OCI-M2 (cell line): ENCODE results near the gene APEX2.
"Not testable (repeated sequence)": the region's sequence is repeated elsewhere in the genome, so short reads cannot be mapped to it uniquely, and the experiment has no call there.

Experiments used
- DNase-seq: peaks from one replicate; lab custom pipeline; 2025; ENCODE audit not compliant: unreplicated experiment; lab: John Stamatoyannopoulos, UW

Gene APEX2

DNA sequence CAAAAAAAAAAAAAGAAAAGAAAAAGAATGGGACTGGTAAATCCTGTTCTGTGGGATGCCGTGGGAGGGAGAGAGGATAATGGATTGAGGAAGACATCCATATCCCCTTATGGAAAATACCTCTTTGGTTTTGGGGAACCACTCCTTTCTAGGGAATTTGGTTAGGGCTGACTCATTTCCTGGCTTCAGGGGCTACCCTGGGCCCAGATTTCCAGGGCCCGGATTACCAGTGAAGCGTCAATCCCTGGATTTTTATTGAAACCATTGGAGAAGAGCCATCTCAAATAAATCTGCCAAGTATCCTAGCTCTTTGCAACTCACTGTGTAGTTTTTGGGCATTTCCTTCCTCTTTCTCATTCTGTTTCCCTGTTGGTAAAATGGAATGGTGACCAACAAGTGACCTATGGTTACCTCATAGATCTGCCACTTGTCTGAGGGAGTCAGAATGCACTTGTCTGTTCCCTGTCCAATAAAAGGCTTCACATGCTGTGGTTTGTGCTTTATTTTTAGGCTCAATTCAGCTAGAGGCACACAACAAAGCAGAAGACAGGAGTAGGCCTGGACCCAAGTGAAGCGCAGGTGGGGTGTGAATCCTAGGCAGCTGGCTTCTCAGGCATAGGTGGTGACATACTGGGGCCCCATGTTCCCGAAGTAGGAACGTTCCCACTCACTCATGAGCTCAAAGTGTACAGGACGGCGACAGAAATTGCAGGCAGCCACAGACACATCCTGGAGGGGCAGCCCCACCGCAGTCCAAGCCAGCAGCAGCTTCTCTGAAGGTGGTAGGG lies 8.6 kb downstream of the APEX2 start:
- DNase-seq: no peak

DNA sequence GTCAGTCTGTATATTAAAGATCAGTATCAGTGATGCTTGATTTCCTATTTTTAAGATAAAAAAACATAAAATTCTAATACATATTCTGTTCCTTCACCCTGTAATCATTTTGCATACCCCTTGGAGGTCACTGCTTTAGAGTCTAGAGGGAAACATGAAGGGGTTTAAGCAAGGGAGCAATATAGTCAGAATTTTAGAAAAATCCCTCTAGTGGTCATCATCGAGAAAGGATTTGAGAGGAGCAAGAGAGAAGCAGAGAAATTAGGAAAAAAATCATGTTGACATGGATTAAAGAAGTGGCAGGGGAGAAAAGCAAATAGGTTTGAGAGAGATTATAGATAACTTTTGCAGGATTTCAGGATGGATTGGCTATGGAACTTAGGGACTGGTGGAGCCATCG lies 11.1 kb downstream of the APEX2 start:
- DNase-seq: no peak

GRCh38 chrX:55014897-55015299 lies 14.7 kb downstream of the APEX2 start:
- peak; percentile 84 for DNase-seq

DNA sequence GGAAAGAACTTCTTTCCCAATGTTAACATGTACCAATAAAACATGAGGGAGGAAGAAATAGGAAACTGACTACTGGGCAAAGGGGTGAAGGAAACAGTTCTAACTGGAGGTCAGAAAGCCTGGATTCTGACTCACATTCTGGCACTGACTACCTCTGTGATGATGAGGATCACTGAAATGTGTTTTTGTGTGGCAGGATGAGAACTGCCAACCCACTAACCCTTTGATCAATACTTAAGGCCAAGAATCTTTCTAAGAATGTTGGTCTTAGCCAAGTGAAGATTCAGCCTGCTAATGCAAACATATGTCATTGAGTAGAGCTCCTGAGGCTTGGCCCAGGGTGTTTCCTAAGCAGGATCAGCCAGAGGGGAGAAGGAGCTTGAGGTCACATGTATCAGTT lies 26.0 kb downstream of the APEX2 start:
- no peak for DNase-seq

GRCh38 chrX:55026840-55027239 lies 26.7 kb downstream of the APEX2 start:
- no peak for DNase-seq

GRCh38 chrX:55028040-55028439 lies 27.9 kb downstream of the APEX2 start:
- peak; percentile 48 for DNase-seq

DNA sequence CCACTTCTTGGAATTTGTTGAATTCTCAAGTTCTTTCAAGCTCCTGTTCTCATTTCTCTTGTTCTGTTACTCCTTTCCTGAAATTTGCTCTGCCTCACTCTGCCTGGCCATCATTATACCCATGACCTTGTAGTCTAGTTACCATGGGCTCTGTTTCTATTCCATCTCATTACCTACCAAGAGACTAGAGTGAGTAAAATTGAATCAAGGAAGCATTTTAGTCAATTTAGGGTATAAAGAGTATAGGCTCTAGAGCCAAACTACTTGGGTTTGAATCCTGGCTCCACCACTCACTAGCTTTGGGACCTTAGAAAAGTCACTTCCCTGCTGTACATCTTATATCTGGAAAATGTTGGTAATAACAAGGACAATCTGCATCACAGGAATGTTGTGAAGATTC lies 28.4 kb downstream of the APEX2 start:
- DNase-seq: no peak

- DNase-seq: no peak
Observed at GRCh38 chrX:55029291-55029690, 29.1 kb downstream of the APEX2 start.

GRCh38 chrX:55030271-55031205 lies 30.4 kb downstream of the APEX2 start, which contains the start of gene ALAS2:
TSS of gene ALAS2 (minus strand) at chrX:55030977. CDS start at chrX:55026000, 4,977 bp downstream.
- no peak for DNase-seq

- no peak for DNase-seq
Observed at GRCh38 chrX:55033429-55033828, 33.3 kb downstream of the APEX2 start.

GRCh38 chrX:55039471-55039870 lies 39.3 kb downstream of the APEX2 start:
- DNase-seq: no peak

DNA sequence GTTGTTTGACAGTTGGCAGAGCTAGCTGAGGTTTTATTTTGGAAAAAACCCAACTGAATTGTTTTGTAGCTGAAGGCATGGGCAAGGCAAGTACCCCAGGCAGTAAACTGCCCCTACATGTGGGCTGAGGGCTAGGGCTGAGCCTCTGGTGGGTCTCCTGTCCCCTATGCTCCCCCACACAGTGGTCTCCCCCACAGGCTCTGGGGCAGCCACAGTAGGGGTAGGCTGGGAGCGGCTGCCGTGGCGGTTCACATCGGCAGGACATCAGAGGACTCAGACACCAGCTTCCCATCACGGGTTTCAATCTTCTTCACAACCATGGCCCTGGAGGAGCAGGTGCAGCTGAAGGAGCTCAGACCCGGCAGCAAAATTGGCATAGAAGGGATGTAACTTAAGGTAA lies 41.4 kb downstream of the APEX2 start:
- no peak for DNase-seq

DNA sequence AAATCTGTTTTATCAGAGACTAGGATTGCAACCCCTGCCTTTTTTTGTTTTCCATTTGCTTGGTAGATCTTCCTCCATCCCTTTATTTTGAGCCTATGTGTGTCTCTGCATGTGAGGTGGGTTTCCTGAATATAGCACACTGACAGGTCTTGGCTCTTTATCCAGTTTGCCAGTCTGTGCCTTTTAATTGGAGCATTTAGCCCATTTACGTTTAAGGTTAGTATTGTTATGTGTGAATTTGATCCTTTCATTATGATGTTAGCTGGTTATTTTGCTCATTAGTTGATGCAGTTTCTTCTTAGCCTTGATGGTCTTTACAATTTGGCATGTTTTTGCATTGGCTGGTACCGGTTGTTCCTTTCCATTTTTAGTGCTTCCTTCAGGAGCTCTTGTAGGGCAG lies 50.4 kb downstream of the APEX2 start:
- not testable (repeated sequence) for DNase-seq

DNA sequence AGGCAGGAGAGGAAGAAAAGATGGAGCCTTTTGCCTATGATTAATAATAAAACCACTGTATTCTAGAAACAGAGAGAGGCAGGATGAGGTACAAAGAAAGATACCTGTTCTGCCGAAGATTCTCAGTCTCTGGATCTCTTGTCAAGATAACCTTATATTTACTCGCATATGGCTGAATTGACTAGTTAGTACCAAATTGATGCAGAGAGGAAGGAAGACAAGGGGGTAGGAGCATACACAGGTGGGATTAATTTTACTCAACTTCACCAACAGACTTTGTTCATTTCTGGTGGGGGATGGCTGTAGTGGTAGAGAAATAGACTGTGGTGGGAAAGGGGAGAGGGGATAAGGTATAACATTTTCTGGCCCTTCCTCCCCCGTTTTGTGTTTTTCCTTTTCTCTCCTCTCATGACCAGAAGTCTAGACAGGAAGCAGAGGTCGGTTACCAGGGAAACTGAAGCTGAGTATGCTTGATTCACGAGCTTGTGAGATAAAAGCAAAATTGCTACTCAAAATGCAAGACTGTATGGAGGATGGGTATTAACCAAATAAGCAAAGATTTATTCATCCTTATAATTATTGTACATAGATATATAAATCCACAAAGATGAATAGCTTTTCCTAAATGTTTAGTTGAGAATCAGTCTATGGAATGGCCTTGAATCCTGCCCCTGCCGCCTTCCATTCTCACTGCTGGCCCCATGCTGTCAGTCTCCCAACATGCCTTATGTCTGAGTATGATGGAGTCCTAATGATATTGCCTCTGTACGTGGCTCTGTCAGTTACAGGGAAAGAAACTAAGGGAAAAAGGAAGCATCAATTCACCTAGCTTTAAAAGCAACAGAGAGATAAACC lies 56.9 kb downstream of the APEX2 start:
- no peak for DNase-seq

DNA sequence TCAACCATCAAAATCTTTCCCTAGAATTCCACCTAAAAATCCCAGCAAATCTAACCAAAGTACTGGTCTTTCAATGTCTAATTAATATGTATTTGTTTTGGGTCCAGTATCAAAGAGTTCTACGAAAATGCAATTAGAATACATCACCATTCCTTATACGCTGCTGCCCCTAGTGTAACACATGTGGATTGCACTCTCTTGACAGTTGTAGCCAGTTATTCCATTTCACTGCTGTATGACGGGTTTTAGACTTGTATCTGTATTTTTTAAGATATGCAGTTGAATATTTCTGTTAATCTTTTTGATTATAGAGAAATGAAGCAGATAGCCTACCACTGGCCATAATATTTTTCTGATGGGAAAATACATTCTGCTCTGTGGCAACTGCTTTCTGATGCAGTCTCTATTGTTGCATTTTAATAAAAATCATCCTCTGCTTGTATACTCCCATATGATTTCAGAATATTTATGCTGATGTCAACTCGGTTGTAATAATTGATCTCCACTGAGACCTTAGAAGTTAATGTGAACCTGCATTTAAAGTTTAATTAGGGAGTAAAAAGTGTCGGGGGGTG lies 57.6 kb downstream of the APEX2 start:
- no peak for DNase-seq
